HEK293 (cell line): ENCODE data around the gene ZNG1B.
"Not testable (repeated sequence)": the region's sequence is repeated elsewhere in the genome, so short reads cannot be mapped to it uniquely, and the experiment has no call there.

Experiments
- CTCF ChIA-PET: fragments of 350-600 bp; formaldehyde crosslinking; extraction: SDS; loops from one replicate; lab custom pipeline; 2021; ENCODE audit warnings: antibody characterized with exemption; lab: Yijun Ruan, JAX
- POLR2A ChIA-PET: fragments of 300-600 bp; formaldehyde crosslinking; extraction: SDS; loops from one replicate; lab custom pipeline; 2020; ENCODE audit warnings: antibody characterized with exemption, inconsistent platforms; lab: Yijun Ruan, JAX
- H3K27ac ChIP-seq: fragments of 200-500 bp; sonication (Bioruptor generic); 2 replicates; pipeline ENCODE4 v1.5.1; 2014; ENCODE audit warnings: low read depth, low read length, control low read depth, inconsistent platforms; ENCODE audit errors: extremely low read depth
- H3K36me3 ChIP-seq, 2 experiments: fragments of 200-500 bp in 1 of 2; sonication (Bioruptor generic) in 1 of 2; 1 replicate in 1 of 2; 2 replicates in 1 of 2; pipeline ENCODE4 v1.5.1; 2014 to 2017; ENCODE audit warnings: inconsistent platforms in 2 of 2, low read length in 2 of 2; ENCODE audit not compliant: control insufficient read depth in 2 of 2, insufficient read depth in 1 of 2
- H3K4me1 ChIP-seq: fragments of 200-500 bp; sonication (Bioruptor generic); 2 replicates; pipeline ENCODE4 v1.5.1; 2014; ENCODE audit warnings: mild to moderate bottlenecking, low read length, inconsistent platforms; ENCODE audit not compliant: control insufficient read depth, insufficient read depth
- H3K4me3 ChIP-seq: 2 replicates; pipeline ENCODE4 v1.5.1; 2011; ENCODE audit warnings: low read depth, mild to moderate bottlenecking, control low read depth, low read length, moderate library complexity
- H3K9me3 ChIP-seq: fragments of 200-500 bp; sonication (Bioruptor generic); 2 replicates; pipeline ENCODE4 v1.5.1; 2014; ENCODE audit warnings: low read depth, low read length, inconsistent platforms; ENCODE audit not compliant: control insufficient read depth, insufficient read depth
- GFI1B ChIP-seq: fragments of 450-650 bp; formaldehyde crosslinking; IDR thresholded peaks from 2 replicates; pipeline ENCODE4 v1.5.1; 2016; ENCODE audit warnings: missing biosample characterization, missing genetic modification characterization
- KLF16 ChIP-seq: fragments of 450-650 bp; formaldehyde crosslinking; IDR thresholded peaks from 2 replicates; pipeline ENCODE4 v1.5.1; 2017; ENCODE audit warnings: missing biosample characterization, missing genetic modification characterization
- MEIS1 ChIP-seq: sonication (generic); formaldehyde crosslinking; IDR thresholded peaks from 2 replicates; pipeline ENCODE4 v1.8.1; 2022; ENCODE audit warnings: missing genetic modification reagents, mild to moderate bottlenecking, borderline replicate concordance
- MZF1 ChIP-seq: fragments of 450-650 bp; formaldehyde crosslinking; IDR thresholded peaks from 2 replicates; pipeline ENCODE4 v1.5.1; 2017; ENCODE audit warnings: missing biosample characterization, missing genetic modification characterization, borderline replicate concordance
- RBAK ChIP-seq: fragments of 450-650 bp; formaldehyde crosslinking; IDR thresholded peaks from 2 replicates; pipeline ENCODE4 v1.5.1; 2016; ENCODE audit warnings: missing biosample characterization, missing genetic modification characterization
- SP3 ChIP-seq: fragments of 450-650 bp; formaldehyde crosslinking; IDR thresholded peaks from 2 replicates; pipeline ENCODE4 v1.5.1; 2016; ENCODE audit warnings: missing biosample characterization, missing genetic modification characterization
- ZBTB1 ChIP-seq: fragments of 450-650 bp; formaldehyde crosslinking; IDR thresholded peaks from 2 replicates; pipeline ENCODE4 v1.5.1; 2016; ENCODE audit warnings: missing biosample characterization, missing genetic modification characterization
- ZBTB8A ChIP-seq: fragments of 450-650 bp; formaldehyde crosslinking; IDR thresholded peaks from 2 replicates; pipeline ENCODE4 v1.5.1; 2016; ENCODE audit warnings: missing biosample characterization, missing genetic modification characterization
- ZNF138 ChIP-seq: fragments of 450-650 bp; formaldehyde crosslinking; IDR thresholded peaks from 2 replicates; pipeline ENCODE4 v1.5.1; 2016; ENCODE audit warnings: missing biosample characterization, missing genetic modification characterization, borderline replicate concordance
- ZNF266 ChIP-seq: fragments of 450-650 bp; formaldehyde crosslinking; IDR thresholded peaks from 2 replicates; pipeline ENCODE4 v1.5.1; 2016; ENCODE audit warnings: missing biosample characterization, missing genetic modification characterization, low read depth
- ZNF366 ChIP-seq: fragments of 450-650 bp; formaldehyde crosslinking; conservative IDR thresholded peaks from 2 replicates; pipeline ENCODE4 v1.5.1; 2016; ENCODE audit warnings: missing biosample characterization, missing genetic modification characterization
- ZNF433 ChIP-seq: fragments of 450-650 bp; formaldehyde crosslinking; IDR thresholded peaks from 2 replicates; pipeline ENCODE4 v1.5.1; 2016; ENCODE audit warnings: missing biosample characterization, missing genetic modification characterization, low read depth
- ZNF549 ChIP-seq: fragments of 450-650 bp; IDR thresholded peaks from 2 replicates; pipeline ENCODE4 v1.5.1; 2018; ENCODE audit warnings: missing biosample characterization, missing genetic modification characterization, mild to moderate bottlenecking, inconsistent platforms, moderate library complexity
- ZNF624 ChIP-seq: fragments of 450-650 bp; formaldehyde crosslinking; IDR thresholded peaks from 2 replicates; pipeline ENCODE4 v1.5.1; 2017; ENCODE audit warnings: missing biosample characterization, missing genetic modification characterization
- TF ChIP-seq, protein P1 (sequence below): fragments of 450-650 bp; formaldehyde crosslinking; IDR thresholded peaks from 2 replicates; pipeline ENCODE4 v1.5.1; 2017; ENCODE audit warnings: missing biosample characterization, missing genetic modification characterization
- TF ChIP-seq, protein P2 (sequence below): fragments of 450-650 bp; formaldehyde crosslinking; IDR thresholded peaks from 2 replicates; pipeline ENCODE4 v1.5.1; 2016; ENCODE audit warnings: missing biosample characterization, missing genetic modification characterization
- TF ChIP-seq, protein P3 (sequence below): fragments of 450-650 bp; formaldehyde crosslinking; IDR thresholded peaks from 2 replicates; pipeline ENCODE4 v1.5.0; 2017; ENCODE audit warnings: missing biosample characterization, missing genetic modification characterization, borderline replicate concordance
- TF ChIP-seq, protein P4 (sequence below): fragments of 450-650 bp; formaldehyde crosslinking; IDR thresholded peaks from 2 replicates; pipeline ENCODE4 v1.5.1; 2016; ENCODE audit warnings: missing biosample characterization, missing genetic modification characterization, low read depth
- TF ChIP-seq, protein P5 (sequence below): fragments of 450-650 bp; formaldehyde crosslinking; IDR thresholded peaks from 2 replicates; pipeline ENCODE4 v1.5.1; 2016; ENCODE audit warnings: missing biosample characterization, missing genetic modification characterization

The ZNG1B gene

DNA sequence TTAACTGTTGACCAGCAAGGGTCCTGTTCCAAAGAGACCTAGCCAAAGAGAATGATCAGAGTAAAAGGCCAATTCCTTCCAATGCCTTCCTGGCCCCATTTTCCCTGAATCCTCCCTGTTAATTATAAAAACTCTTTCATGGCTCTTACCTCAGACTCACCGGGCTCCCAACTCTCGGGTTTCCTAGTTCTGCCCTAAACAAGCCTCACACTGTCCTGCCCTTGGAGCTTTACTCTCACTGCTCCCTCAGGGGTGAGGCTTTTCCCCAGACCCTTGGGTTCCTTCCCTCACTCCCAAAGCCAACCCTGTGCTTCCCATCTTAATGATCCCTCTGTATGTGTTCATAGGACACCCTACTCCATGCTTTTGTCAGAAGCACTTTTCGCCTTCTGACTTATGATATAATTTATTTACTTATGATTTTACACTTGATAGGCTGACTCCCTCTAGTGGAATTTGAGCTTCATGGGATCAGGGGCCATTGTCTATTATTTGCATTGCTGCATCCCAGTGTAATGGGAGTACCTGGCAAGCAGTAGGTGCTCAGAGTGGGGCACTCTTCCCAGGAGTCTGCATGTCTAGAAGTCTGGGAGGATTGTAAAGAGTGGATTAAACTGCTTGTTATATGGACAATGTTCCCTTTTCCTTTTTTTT, 29.9 kb upstream of the ZNG1B start (continued):
- TF ChIP-seq ZNF366 (peak; percentile 21; the same call in 1 of the 2 replicates), ZNF549 (tag by site-specific recombination) (no peak), SP3 (tag by site-specific recombination) (no peak), ZNF433 (tag by site-specific recombination) (no peak), MZF1 (tag by site-specific recombination) (0 out of 2 replicates have a peak, but pooled peaks have one; percentile 36), ZNF624 (tag by site-specific recombination) (no peak), RBAK (tag by site-specific recombination) (no peak), ZNF266 (tag by site-specific recombination) (no peak), ZNF138 (tag by site-specific recombination) (no peak), MEIS1 (no peak), ZBTB1 (tag by site-specific recombination) (no peak), KLF16 (tag by site-specific recombination) (no peak), GFI1B (tag by site-specific recombination) (no peak), ZBTB8A (tag by site-specific recombination) (no peak)
- TF ChIP-seq, protein P1, sequence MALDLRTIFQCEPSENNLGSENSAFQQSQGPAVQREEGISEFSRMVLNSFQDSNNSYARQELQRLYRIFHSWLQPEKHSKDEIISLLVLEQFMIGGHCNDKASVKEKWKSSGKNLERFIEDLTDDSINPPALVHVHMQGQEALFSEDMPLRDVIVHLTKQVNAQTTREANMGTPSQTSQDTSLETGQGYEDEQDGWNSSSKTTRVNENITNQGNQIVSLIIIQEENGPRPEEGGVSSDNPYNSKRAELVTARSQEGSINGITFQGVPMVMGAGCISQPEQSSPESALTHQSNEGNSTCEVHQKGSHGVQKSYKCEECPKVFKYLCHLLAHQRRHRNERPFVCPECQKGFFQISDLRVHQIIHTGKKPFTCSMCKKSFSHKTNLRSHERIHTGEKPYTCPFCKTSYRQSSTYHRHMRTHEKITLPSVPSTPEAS (tag by site-specific recombination) = no peak
- TF ChIP-seq, protein P2, sequence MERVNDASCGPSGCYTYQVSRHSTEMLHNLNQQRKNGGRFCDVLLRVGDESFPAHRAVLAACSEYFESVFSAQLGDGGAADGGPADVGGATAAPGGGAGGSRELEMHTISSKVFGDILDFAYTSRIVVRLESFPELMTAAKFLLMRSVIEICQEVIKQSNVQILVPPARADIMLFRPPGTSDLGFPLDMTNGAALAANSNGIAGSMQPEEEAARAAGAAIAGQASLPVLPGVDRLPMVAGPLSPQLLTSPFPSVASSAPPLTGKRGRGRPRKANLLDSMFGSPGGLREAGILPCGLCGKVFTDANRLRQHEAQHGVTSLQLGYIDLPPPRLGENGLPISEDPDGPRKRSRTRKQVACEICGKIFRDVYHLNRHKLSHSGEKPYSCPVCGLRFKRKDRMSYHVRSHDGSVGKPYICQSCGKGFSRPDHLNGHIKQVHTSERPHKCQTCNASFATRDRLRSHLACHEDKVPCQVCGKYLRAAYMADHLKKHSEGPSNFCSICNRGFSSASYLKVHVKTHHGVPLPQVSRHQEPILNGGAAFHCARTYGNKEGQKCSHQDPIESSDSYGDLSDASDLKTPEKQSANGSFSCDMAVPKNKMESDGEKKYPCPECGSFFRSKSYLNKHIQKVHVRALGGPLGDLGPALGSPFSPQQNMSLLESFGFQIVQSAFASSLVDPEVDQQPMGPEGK (tag by site-specific recombination) = peak; percentile 40; the same call in 1 of the 2 replicates
- TF ChIP-seq, protein P3, sequence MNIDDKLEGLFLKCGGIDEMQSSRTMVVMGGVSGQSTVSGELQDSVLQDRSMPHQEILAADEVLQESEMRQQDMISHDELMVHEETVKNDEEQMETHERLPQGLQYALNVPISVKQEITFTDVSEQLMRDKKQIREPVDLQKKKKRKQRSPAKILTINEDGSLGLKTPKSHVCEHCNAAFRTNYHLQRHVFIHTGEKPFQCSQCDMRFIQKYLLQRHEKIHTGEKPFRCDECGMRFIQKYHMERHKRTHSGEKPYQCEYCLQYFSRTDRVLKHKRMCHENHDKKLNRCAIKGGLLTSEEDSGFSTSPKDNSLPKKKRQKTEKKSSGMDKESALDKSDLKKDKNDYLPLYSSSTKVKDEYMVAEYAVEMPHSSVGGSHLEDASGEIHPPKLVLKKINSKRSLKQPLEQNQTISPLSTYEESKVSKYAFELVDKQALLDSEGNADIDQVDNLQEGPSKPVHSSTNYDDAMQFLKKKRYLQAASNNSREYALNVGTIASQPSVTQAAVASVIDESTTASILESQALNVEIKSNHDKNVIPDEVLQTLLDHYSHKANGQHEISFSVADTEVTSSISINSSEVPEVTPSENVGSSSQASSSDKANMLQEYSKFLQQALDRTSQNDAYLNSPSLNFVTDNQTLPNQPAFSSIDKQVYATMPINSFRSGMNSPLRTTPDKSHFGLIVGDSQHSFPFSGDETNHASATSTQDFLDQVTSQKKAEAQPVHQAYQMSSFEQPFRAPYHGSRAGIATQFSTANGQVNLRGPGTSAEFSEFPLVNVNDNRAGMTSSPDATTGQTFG (tag by site-specific recombination) = no peak
- TF ChIP-seq, protein P4, sequence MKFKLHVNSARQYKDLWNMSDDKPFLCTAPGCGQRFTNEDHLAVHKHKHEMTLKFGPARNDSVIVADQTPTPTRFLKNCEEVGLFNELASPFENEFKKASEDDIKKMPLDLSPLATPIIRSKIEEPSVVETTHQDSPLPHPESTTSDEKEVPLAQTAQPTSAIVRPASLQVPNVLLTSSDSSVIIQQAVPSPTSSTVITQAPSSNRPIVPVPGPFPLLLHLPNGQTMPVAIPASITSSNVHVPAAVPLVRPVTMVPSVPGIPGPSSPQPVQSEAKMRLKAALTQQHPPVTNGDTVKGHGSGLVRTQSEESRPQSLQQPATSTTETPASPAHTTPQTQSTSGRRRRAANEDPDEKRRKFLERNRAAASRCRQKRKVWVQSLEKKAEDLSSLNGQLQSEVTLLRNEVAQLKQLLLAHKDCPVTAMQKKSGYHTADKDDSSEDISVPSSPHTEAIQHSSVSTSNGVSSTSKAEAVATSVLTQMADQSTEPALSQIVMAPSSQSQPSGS (tag by site-specific recombination) = no peak
- TF ChIP-seq, protein P5, sequence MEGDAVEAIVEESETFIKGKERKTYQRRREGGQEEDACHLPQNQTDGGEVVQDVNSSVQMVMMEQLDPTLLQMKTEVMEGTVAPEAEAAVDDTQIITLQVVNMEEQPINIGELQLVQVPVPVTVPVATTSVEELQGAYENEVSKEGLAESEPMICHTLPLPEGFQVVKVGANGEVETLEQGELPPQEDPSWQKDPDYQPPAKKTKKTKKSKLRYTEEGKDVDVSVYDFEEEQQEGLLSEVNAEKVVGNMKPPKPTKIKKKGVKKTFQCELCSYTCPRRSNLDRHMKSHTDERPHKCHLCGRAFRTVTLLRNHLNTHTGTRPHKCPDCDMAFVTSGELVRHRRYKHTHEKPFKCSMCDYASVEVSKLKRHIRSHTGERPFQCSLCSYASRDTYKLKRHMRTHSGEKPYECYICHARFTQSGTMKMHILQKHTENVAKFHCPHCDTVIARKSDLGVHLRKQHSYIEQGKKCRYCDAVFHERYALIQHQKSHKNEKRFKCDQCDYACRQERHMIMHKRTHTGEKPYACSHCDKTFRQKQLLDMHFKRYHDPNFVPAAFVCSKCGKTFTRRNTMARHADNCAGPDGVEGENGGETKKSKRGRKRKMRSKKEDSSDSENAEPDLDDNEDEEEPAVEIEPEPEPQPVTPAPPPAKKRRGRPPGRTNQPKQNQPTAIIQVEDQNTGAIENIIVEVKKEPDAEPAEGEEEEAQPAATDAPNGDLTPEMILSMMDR (tag by site-specific recombination) = no peak

DNA sequence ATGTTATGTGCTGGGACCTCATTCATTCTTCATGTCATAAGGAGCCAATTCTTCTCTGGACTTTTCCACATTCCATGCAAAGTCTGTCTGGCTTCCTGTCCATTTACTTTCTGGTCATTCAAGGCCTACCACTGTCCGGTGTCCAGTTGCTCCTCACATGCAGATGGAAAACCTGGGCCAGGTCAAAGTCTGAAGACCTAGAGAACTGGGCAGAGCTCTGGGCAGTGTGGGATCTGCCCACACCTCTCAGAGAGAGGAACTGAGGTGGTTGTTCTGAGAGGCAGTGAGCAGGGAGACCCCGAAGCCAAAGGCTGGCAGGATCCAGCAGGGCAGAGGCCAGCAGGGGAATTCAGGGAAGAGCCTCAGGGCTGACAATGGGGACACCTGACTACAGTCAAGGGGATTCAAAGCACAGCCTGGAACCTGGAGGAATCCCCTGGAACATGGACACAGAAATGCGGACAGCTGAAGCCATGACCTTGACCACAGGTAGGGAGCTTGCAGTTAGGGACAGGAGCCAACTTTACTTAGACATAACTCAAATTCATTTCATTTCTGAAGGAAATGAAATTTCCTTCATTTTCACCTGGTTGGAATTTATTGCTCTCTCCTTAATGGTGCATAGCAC, 25.7 kb upstream of the ZNG1B start:
- H3K4me1 ChIP-seq, H3K27ac ChIP-seq, H3K9me3 ChIP-seq, CTCF ChIA-PET, POLR2A ChIA-PET, H3K36me3 ChIP-seq, H3K4me3 ChIP-seq: not testable (repeated sequence)
